ENCODE data around the gene CCDC40. TPM values are rescaled to one million over a fixed set of nuclear protein-coding genes. Genes with fewer than 3 reads are reported as not detected.

Gene CCDC40
- total RNA-seq, result 0.29 and 0.53 TPM in 2 replicates

GRCh38 chr17:80035937-80036714 is at the start of gene CCDC40:
Gene CCDC40 (plus strand): TSS chr17:80036642. CDS start chr17:80036663, 21 bp downstream.

DNA sequence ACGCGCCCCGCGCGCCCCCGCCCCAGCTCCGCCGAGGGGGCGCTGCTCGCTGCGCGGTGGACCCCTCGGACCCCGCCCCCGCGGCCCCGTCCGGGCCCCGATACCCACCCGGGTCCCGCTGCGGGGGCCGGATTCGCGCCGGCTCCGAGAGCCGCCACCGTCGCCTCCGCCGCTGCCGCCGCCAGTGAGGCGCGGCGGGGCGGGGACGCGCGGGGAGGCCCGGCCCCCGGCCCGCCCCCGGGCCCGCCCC is 830 bp upstream of the CCDC40 start, which contains the start of gene TBC1D16:
Gene TBC1D16 (minus strand): TSS at position 186 of the 250 bp plus-strand sequence. CDS start 22,325 bp downstream, outside the sequence.

GRCh38 chr17:80101011-80101945 is 64.8 kb downstream of the CCDC40 start, which contains the start of gene GAA:
Gene GAA (plus strand): TSS chr17:80101581. CDS start chr17:80104587, 3,006 bp downstream.

DNA sequence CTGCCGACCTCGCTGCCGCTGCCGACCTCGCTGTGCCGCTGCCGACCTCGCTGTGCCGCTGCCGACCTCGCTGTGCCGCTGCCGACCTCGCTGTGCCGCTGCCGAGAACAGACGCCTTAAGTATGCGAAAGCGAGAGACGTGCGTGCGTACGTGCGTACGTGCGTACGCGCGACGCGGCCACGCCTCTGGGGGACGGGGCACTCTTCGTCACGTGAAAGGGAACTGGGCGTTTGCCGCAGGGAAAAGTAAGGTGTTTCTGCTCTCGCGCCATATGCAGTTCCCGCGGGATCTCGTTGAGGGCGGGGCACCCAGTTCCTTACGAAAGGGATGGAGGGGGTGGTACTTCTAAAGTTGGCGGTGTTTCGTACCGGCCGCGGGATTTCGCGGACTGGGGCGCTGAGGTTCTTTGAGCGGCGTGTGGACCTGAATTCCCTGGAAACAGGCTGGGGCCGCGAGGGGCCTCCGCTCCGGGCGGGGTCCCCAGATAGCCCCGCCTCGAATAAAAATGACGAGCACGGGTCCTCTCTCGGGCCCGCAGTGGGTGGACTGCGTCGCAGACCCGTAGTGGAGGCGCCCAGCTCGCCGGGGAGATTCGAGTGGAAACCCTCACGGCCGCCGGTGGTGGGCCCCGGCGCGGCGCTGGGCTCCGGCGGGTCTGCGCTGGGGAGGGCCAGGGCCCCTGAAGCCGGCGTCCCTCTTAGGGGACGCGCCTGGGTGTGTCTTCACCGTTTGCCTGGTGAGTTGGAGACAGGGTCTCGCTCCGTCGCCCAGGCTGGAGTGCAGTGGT is 110.8 kb downstream of the CCDC40 start, which contains the start of gene EIF4A3:
Gene EIF4A3 (minus strand): TSS at position 94 of the 788 bp plus-strand sequence. CDS start 167 bp downstream, outside the sequence.

Other genes with a start within 250 kb of the CCDC40 start
- gene CBX8, start 239.6 kb upstream of the CCDC40 start, total RNA-seq, result 10.3 and 16.4 TPM in 2 replicates
- gene CBX4, start 197.2 kb upstream of the CCDC40 start, total RNA-seq, result 6.1 and 10.1 TPM in 2 replicates
- gene TBC1D16, start 770 bp upstream of the CCDC40 start, total RNA-seq, result 27.7 and 29.8 TPM in 2 replicates
- gene GAA, start 64.9 kb downstream of the CCDC40 start, total RNA-seq, result 53.2 and 61.4 TPM in 2 replicates
- 95.0 and 117 TPM in 2 replicates for gene EIF4A3, start 110.5 kb downstream of the CCDC40 start, total RNA-seq
- gene CARD14, start 133.4 kb downstream of the CCDC40 start, total RNA-seq, result not detected in 2 replicates
- 12.4 and 17.0 TPM in 2 replicates for gene SGSH, start 183.7 kb downstream of the CCDC40 start, total RNA-seq
- 6.6 and 8.1 TPM in 2 replicates for gene SLC26A11, start 183.8 kb downstream of the CCDC40 start, total RNA-seq
- 36.9 and 42.2 TPM in 2 replicates for gene RNF213, start 224.2 kb downstream of the CCDC40 start, total RNA-seq

All from myometrial cell (primary cell).